ENCODE results near the gene TMPRSS13.

DNA sequence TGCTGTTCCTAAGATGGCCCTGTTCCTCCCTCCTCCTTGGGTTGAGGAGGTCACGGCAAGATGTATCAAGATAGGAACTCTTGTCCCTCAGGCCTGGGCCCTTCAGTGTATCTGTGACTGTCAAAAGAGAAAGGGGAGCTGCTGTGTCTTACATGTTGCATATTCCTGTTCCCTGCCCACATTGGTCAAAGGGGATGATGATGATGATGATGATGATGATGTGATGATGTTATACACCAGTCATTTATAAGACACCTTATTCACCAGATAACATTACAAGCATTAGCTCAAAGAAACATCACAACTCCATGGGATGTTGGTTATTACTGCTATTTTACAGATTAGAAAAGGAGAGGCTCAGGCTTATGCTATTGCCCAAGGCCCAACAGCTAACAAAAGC, 66.4 kb downstream of the TMPRSS13 start:
- TF ChIP-seq, protein P1, sequence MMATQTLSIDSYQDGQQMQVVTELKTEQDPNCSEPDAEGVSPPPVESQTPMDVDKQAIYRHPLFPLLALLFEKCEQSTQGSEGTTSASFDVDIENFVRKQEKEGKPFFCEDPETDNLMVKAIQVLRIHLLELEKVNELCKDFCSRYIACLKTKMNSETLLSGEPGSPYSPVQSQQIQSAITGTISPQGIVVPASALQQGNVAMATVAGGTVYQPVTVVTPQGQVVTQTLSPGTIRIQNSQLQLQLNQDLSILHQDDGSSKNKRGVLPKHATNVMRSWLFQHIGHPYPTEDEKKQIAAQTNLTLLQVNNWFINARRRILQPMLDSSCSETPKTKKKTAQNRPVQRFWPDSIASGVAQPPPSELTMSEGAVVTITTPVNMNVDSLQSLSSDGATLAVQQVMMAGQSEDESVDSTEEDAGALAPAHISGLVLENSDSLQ (IDR thresholded peaks at IDR 0.05), result no peak
- TF ChIP-seq CTBP1 (IDR thresholded peaks at IDR 0.05; ENCODE audit: borderline replicate concordance), result no peak
- no peak for TF ChIP-seq SP1 (IDR thresholded peaks at IDR 0.05)
- no peak for TF ChIP-seq FOXA1 (IDR thresholded peaks at IDR 0.05)
- TF ChIP-seq NFRKB (IDR thresholded peaks at IDR 0.05), result no peak
- TF ChIP-seq ARNT (IDR thresholded peaks at IDR 0.05), result no peak
- no peak for TF ChIP-seq BHLHE40 (IDR thresholded peaks at IDR 0.05; ENCODE audit: borderline replicate concordance)
- TF ChIP-seq ZNF384 (IDR thresholded peaks at IDR 0.05), result no peak
- TF ChIP-seq TARDBP (IDR thresholded peaks at IDR 0.05), result no peak

Data from HEK293T (cell line).